Putamen (tissue), 1 donor: ENCODE results near the gene AK2.
"Not testable (repeated sequence)": the region's sequence is repeated elsewhere in the genome, so short reads cannot be mapped to it uniquely, and the experiment has no call there.

Source experiments
- DNase-seq: peaks from one replicate; pipeline ENCODE4 v3.0.0-alpha.2; 2016; ENCODE audit warnings: low spot score

The AK2 gene

DNA sequence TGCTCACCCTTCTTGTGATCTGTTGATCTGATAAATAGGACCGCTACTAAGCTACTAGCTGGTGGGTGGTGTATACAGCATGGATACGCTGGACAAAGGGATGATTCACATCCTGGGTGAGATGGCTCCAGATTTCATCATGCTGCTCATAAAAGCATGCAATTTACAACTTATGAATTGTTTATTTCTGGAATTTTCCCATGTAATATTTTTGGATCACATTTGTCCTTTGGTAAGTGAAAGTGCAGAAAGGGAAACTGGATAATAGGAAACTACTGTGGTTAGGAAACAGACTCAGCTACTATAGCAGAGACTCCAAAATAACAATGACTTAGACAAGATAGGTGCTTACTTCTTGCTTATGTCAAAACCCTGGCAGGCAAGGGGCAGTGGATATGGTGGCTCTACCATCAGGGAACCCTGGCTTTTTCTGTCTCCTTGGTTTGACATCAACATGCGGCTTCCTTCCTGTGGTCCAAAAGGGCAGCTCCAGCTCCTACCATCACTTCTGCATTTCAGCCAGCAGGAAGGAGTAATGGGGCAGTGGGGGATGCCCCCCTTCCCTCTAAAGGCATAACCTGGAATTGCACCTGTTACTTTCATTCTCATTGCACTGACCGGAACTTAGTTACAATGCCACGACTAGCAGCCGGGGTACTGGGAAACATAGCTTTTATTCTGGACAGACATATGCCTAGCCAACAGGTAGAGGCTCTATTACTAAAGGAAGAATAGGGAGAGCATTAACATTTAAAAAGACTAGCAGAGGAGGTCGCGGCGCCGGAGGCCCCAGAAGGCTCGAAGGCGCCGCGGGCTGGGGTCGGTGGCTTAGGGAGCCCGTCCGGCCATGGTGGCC is 13.8 kb upstream of the AK2 start:
- no peak for DNase-seq

DNA sequence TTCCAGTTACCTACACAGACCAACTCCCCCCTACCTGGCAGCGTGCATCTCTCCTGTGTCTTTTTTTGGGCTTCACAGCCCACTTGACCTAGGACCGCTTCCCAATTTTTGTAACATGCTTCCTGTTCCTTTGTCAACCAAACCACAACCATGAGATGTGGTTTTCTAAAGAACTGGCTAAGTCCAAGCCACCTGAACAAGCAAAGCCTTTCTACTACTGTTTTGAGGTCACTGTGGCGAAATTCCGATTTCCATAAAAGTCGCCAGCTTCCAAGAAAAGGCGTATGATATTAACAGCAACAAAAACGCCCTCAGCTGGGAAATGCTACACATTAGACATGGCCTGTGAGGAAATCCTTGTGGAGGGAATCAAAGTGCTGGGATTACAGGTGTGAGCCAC is 12.7 kb upstream of the AK2 start:
- no peak for DNase-seq

DNA sequence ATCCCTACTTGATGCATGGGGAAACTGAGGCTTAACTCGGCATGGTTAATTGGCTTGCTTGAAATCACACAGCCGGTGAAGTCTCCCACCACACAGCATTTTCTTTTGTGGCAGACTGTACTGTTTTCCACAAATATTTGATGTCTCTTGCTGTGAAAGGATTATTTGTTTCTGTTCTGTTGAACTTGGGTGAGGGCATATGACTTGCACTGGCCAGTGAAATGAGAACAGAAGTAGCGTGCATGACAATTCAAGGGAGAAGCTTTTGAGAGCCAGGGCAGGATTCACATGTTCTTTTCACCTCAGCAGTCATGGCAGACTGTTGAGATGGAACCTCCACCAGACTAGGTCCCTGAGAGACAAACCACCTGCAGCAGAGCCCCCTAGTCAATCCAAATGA is 11.7 kb upstream of the AK2 start:
- no peak for DNase-seq

DNA sequence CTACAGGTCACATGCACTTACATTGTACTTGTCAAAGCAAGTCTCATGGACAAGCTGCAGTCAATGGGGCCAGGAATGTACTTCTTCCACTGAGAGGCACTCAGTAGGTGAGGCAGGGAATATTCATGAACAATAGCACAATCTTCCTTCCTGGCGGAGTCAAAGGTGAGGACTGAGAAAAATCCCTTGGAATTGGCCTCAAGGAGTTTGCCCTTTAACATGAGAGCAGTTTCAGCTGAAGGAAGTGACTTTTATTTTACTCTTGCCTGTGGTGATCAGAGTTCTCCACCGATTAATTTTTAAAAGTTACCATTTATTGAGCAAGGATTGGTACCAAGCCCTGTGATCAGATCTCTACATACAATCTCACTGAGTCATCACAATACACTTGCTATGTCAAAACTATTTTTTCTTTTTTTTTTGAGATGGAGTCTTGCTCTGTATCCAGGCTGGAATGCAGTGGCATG is 11.2 kb upstream of the AK2 start:
- DNase-seq: no peak

DNA sequence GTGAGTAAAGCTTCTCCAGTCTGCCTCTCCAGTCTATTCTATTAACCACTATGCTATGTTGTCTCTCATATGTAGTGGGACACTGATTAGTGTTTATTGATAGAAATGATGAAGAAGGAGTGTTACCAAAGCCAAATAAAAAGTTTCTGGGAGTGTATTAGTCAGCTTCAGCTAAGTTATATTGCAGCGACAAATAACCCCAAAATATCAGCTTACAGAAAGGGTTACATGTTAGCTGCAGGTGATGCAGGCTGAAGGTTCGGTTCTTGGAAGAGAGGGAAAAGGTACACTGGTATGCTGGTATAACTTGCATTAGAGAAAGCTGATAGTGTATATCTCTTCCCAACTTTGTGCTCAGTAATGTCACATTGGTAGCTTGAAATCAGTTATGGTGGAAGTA is 10.6 kb upstream of the AK2 start:
- no peak for DNase-seq

DNA sequence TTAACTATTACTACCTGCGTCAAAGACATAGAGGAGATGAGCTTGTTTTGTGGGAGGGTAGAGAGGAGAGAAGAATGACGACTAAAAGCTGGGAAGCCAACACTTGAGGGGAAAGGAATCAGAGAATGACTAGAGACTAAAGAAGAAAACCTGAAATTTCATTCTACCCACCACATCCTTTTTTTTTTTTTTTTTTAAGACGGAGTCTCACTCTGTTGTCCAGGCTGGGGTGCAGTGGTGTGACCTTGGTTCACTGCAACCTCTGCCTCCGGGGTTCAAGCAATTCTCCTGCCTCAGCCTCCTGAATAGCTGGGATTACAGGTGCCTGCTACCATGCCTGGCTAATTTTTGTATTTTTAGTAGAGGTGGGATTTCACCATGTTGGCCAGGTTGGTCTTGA is 9.6 kb upstream of the AK2 start:
- DNase-seq: not testable (repeated sequence)

DNA sequence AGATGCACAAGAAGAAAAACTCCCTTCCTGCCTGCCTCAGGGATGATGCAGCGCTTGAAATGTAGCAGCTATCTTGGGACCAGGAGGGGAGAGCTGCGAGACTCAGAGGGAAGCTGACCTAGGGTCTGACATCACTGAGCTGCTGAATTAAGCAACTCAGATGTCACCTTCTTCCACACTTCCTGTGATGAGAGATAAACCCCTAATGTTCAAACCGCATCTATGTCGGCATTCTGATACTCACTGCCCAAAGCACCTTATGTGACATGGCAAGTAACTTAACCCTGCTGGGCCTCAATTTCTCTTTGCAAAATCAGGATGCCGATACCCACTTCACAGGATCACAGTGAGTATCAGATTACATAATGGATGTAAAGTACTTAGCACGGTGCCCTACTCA is 9.1 kb upstream of the AK2 start:
- no peak for DNase-seq

DNA sequence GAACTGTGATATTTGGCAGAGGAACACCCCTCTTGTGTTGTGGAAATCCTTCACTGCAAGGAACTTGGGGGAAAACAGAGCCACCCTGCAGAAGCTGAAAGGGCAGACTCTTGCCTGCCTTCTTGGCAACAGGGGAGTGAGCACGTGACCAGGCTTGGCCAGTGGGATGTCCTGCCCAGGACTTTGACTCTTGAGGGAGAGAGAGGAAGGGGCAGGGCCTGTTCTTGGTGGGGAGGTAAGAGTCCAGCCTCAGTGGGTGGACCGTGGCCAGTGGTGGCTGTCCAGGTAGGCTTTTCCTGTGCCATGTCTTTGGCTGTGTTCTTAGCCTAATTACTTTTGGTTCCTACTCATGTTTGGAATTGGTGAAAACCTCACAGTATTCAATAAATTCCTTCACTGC is 8.6 kb upstream of the AK2 start:
- no peak for DNase-seq

DNA sequence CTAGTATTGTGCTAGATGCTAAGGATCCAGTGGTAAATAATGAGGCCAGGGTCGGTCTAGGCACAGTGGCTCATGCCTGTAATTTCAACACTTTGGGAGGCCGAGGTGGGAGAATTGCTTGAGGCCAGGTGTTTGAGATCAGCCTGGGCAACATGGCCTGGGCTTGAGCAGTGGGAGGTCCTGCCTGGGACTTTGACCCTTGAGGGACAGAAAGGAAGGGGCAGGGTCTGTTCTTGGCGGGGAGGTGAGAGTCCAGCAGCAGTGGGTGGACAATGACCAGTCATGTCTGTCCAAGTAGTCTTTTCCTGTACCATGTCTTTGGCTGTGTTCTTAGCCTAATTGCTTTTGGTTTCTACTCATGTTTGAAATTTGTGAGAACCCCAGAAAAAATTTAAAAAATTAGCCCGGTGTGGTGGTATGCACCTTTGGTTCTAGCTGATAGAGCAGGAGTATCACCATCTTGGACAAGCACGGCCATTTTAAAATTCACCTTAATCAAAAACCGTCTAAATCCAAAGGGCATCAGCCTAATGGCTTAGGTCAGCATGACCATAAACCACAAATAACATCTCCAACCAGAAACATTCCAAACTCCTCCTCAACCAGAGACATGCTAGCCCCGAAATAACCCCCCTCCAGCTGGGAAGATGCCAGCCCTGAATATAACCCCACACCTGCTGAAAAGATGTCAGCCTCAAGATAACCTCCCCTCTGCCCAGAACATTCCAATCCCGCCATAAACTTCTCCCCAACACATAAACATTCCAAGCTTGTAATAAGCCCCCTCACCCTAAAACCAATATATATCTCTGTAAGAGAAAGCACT is 6.8 kb upstream of the AK2 start:
- no peak for DNase-seq

DNA sequence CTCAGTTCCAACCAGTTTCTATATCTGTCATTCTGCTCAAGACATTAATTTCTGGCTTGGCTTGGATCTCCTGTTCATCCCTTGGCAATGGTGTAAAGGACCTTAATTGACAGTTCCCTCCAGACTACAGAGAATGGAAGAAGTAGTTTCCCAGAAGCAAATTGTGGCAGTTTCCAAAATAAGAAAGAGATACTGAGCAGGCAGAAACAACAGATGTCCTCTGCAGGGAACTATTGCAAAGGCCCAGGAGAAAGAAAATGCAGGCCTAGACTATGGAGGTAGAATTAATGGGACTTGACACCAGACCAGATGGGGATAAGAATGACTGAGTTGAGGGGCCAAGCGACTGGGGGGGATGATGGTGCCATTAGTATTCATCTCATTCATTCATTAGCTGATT is 6.1 kb upstream of the AK2 start:
- DNase-seq: no peak

DNA sequence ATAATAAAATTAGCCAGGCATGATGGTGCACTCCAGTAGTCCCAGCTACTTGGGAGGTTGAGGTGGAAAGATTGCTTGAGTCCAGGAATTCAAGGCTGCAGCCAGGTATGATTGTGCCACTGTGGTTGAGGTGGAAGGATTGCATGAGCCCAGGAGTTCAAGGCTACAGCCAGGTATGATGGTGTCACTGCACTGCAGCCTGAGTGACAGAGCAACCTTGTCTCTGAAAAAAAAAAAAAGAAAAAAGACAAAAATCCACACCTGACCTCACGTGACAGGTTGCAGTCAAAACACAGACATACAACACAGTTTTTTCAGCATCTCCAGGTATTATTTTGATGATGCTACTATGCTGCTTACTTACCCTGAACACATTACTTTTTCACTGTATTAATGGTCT is 4.3 kb upstream of the AK2 start:
- no peak for DNase-seq

DNA sequence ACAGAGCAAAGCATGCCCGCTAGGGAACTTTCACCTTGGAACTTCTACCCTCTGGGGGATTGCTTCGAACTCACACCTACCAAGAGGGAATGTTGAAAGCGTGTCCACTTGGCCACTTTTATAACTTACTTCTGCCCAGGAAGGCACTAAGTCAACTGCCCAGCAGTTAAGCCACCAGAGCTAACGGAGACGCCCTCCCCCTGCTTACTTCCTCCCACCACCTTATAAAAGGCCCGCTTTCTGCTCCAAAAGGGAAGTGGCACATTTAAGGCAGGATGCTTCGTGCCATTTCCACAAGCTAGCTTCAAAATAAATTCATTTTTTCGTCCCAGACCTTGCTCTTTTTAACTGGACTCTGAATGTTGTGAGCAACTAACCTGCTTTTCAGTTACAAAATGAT is 3.2 kb upstream of the AK2 start:
- no peak for DNase-seq

DNA sequence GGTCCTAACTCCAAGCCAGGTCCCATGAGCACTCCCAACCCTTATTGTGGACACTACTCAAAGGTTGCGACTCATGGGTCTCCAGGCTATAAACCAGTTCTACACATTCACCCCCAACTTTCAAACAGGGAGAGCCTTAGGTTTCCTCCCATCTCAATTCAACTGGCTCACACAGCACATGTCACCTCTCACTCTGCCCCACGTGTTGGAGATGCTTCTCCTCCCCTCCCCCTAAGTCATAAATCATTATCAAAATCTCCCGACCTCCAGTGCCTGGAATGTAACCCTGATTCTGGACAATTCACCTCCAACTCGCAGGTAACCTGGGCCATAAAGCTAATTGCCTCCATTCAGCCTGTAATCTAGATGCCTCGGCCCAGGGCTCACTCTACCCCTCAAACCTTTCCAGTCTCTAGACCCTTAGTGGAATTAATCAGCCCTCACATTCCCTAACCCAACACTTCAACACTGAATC is 595 bp downstream of the AK2 start:
- DNase-seq: no peak

DNA sequence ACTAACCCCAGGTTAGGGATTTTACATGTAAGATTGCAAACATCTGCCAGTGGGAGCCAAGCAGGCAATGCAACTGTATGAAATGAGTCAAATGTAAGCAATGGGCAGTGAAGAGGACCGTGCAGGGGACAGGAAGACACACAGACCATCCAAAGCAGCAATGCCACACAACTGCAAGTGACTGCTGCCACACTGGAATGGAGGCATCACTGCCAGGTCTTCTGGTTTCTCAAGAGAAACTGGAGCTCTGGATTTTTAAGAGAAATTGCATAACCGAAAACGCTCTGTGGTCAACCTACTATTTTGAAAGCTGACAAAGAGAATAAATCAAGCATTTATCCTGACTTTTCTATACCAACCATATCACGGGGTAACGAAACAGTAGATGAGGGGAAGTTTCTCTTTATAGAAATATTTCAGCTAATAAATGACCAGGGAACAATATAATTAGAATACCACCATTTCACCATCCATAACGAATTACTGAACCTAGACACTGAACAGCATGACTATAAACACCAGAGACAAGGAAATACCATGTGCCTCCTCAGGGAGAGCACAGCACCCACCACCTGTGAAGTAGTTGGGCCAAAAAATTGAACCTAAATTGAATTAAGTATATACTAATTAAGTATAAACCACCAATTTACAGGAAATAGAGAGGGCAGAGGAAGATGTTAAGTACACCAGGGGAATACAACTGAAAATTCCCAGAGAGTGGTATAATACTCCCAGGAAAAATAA is 4.4 kb downstream of the AK2 start:
- DNase-seq: no peak

DNA sequence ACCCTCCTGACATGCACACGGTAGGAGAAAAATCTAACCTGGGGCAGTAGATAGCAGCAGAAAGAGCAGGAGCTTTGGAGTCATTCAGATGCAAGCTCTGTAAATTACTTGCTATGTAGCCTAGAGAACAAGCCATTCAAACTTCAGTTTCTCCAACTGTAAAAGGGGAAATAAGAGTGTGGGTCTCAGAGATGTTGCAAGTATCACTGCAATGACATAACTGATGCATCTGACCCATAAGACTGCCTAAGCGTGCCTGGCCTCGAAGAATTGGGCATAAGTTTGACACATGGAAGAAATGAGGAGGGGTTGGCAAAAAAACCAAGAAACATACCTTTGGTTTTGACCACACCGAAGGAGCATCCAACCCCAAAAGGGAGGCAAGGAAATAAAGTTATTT is 5.2 kb downstream of the AK2 start:
- DNase-seq: no peak

DNA sequence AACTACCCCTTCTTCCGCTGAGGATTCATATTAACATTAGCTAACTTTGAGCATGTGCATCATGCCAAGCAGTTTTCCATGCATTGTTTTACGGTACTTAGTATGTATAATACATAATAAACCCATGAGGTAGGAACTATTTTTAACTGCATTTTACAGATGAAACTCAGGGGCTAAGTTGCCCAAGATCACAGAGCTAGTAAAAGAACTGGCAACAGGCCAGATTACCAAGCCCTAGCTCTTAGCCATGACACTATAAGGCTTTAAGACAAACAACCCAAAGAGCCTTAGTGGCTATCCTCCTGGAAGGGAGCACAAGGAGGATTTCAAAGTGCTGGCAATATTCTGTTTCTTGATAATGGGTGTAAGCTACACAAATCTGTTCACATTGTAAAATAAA is 6.1 kb downstream of the AK2 start:
- no peak for DNase-seq

DNA sequence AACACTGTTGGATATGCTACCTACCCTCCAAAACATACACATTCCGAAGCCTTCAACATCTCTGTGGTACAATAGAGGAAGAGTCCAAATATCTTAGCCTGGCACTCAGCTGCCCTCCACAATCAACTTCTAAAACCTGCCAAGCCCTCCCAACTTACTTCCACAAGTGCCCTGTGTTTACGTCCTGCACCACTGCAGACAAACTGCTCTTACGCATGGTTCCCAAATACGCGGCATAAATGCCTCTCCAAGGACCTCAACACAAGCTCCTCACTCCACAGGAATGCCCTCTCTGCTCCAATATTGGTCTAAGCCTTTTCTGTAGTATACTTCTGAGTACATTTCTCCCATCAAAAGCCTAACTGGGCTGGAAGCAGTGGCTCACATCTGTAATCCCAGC is 6.8 kb downstream of the AK2 start:
- no peak for DNase-seq

DNA sequence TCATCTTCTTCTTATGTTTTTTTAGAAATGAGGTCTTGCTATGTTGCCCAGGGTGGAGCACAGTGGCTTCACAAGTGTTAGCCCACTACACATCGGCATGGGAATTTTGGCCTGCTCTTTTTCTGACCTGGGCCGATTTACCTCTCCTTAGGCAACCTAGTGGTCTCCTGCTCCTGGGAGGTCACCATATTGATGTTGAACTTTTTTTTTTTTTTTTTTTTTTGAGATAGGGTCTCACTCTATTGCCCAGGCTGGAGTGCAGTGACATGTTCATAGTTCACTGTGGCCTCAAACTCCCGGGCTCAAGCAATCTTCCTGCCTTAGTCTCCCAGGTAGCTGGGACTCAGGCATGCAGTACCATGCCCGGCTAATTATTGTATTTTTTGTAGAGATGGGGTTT is 7.5 kb downstream of the AK2 start:
- no peak for DNase-seq

DNA sequence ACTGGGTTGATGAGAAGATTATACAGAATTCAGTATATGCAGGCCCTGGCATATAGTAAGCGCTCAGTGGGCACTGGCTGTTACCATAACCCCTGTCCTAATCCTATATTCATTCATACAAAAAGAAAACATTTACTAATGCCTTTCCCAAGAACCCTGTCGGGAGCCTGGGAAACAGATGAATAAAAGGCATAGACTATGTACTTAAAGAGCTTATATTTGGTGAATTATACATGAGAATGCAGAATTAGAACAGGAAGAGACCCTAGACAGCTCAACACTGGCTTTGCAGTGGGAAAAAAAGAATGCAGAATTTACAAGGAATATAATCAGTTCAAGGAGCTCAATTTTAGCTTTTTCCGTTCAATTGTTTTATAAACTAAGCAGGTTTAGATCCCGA is 10.9 kb downstream of the AK2 start:
- DNase-seq: no peak

DNA sequence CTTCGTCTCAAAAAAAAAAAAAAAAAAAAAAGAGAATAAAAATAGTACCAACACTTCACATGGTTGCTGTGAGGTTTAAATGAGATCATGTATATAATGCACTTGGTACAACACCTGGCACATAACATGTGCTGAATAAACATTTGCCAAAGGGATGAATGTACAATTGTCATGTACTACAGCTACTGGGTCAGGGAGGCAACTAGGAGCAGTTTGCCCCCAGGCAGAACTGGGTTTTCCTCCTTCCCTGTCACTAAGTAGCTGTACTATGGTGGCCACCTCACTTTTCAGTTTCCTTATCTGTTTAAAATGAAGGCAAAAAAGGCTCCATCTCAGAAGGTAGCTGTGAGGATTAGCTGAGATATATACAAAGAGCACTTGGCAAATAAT is 11.5 kb downstream of the AK2 start:
- DNase-seq: no peak

DNA sequence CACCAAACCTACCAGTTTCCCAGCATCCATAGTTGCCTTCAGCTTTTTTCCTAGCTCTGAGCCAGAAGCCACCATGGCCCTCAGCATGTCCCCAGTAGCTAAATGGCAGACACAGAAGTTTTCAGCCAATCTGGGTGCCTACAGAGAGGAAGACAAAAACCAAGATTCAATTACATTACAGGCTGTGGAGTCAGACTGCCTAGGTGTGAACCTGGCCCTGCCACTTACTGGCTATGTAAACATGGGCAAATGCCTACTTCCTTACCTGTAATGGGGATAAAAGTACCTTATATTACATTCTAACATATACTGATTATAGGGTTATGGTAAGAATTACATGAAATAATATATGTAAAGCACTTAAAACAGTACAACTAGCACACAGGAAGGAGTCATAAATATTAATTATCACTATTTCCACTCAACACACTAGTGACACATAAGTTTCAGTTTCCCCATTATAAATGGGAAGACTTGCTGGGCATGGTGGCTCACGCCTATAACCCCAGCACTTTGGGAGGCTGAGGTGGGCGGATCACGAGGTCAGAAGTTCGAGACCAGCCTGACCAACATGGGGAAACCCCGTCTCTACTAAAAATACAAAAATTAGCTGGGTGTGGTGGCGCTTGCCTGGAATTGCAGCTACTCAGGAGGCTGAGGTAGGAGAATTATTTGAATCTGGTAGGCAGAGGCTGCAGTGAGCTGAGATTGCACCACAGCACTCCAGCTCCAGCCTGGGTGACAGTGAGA is 12.1 kb downstream of the AK2 start:
- DNase-seq: not testable (repeated sequence)

DNA sequence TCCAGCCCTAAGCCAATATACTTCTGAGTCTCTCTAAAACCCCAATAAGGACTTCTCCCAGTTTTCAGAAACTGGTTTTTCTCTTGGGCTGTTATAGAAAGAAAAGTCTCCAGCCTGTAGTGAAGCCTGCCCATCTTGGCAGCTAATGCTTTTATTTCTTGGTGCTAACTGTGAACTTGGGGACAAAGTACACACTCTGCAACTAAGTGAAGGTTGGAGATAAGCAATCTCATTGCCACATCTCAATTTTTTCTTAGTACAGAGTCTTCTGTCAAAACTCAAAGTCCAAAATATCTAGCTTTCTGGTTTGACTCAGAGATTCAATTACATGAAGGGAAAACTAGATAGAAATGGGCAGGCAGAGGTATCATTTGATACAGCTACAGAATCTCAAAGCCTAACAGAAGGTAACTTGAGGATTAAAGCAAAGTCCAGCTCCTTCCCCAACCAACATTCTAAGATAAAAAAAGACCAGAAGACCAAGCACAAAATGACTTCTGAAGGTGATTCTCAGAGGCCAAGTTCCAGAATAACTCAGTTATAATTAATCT is 14.0 kb downstream of the AK2 start:
- no peak for DNase-seq
